A673 (cell line): ENCODE results near the gene KATNAL2.

Experiments used
- CTCF ChIP-seq: fragments of 300-800, 200-600 bp; sonication (generic); conservative IDR thresholded peaks from 2 replicates; pipeline ENCODE4 v1.5.1; 2017; ENCODE audit warnings: low read depth, mild to moderate bottlenecking, antibody characterized with exemption, low read length, moderate library complexity, mixed read lengths
- EZH2 ChIP-seq: fragments of 200-600 bp; sonication (generic); IDR thresholded peaks from 2 replicates; pipeline ENCODE4 v1.6.1; 2017; ENCODE audit warnings: borderline replicate concordance, low read depth, mild to moderate bottlenecking, mixed read lengths, antibody characterized with exemption, low read length; ENCODE audit not compliant: poor library complexity, severe bottlenecking

- TF ChIP-seq CTCF (no peak), EZH2 (no peak)
Measured at GRCh38 chr18:47087676-47088075, 170.3 kb downstream of the KATNAL2 start.
